H9 (cell line): ENCODE data around the gene KCNMB2. TPM values are rescaled to one million over a fixed set of nuclear protein-coding genes. Genes with fewer than 3 reads are reported as not detected.

Experiments
- DNase-seq: peaks from one replicate; pipeline ENCODE4 v3.0.0-alpha.2; 2017
- H2AFZ ChIP-seq: one replicate; pipeline ENCODE4 v1.6.1; 2013; ENCODE audit warnings: mild to moderate bottlenecking, low read length, control low read depth, moderate library complexity
- H2AK5ac ChIP-seq: 2 replicates; pipeline ENCODE4 v1.6.1; 2013; ENCODE audit warnings: low read length, control low read depth, mixed read lengths; ENCODE audit not compliant: insufficient read length
- H2BK120ac ChIP-seq: one replicate; pipeline ENCODE4 v1.6.1; 2013; ENCODE audit warnings: low read depth, mild to moderate bottlenecking, low read length, control low read depth, inconsistent platforms; ENCODE audit not compliant: poor library complexity, severe bottlenecking
- H2BK12ac ChIP-seq: 2 replicates; pipeline ENCODE4 v1.6.1; 2013; ENCODE audit warnings: low read length, control low read depth, mixed read lengths, low read depth; ENCODE audit not compliant: insufficient read length
- H2BK15ac ChIP-seq: 2 replicates; pipeline ENCODE4 v1.6.1; 2013; ENCODE audit warnings: low read depth, low read length, control low read depth
- H2BK20ac ChIP-seq: one replicate; pipeline ENCODE4 v1.6.1; 2013; ENCODE audit warnings: low read depth, mild to moderate bottlenecking, low read length, control low read depth, inconsistent platforms; ENCODE audit not compliant: poor library complexity, severe bottlenecking
- H2BK5ac ChIP-seq: 2 replicates; pipeline ENCODE4 v1.6.1; 2013; ENCODE audit warnings: low read length, control low read depth, mixed read lengths; ENCODE audit not compliant: insufficient read length
- H3K14ac ChIP-seq: 2 replicates; pipeline ENCODE4 v1.6.1; 2013; ENCODE audit warnings: low read length, control low read depth; ENCODE audit not compliant: insufficient read depth
- H3K18ac ChIP-seq: 2 replicates; pipeline ENCODE4 v1.6.1; 2013; ENCODE audit warnings: low read depth, mild to moderate bottlenecking, mixed read lengths, low read length, control low read depth; ENCODE audit not compliant: insufficient read length
- H3K23ac ChIP-seq: 2 replicates; pipeline ENCODE4 v1.6.1; 2013; ENCODE audit warnings: low read length, control low read depth, mixed read lengths, low read depth; ENCODE audit not compliant: insufficient read length
- H3K23me2 ChIP-seq: 2 replicates; pipeline ENCODE4 v1.6.1; 2013; ENCODE audit warnings: low read depth, mild to moderate bottlenecking, mixed read lengths, low read length, control low read depth; ENCODE audit not compliant: insufficient read length, poor library complexity, severe bottlenecking
- H3K27ac ChIP-seq: 2 replicates; pipeline ENCODE4 v1.5.1; 2013; ENCODE audit warnings: low read length, control low read depth, mixed read lengths, low read depth; ENCODE audit not compliant: insufficient read length
- H3K27me3 ChIP-seq: 2 replicates; pipeline ENCODE4 v1.6.1; 2013; ENCODE audit warnings: low read length, control low read depth, inconsistent platforms; ENCODE audit not compliant: insufficient read depth
- H3K4ac ChIP-seq: 2 replicates; pipeline ENCODE4 v1.6.1; 2013; ENCODE audit warnings: low read depth, mild to moderate bottlenecking, control low read depth, inconsistent platforms, low read length, moderate library complexity
- H3K4me1 ChIP-seq: 2 replicates; pipeline ENCODE4 v1.6.1; 2013; ENCODE audit warnings: low read length, control low read depth, inconsistent platforms; ENCODE audit not compliant: insufficient read depth
- H3K4me2 ChIP-seq: 2 replicates; pipeline ENCODE4 v1.6.1; 2013; ENCODE audit warnings: low read length, control low read depth, mixed read lengths; ENCODE audit not compliant: insufficient read length, insufficient read depth
- H3K56ac ChIP-seq: 2 replicates; pipeline ENCODE4 v1.6.1; 2013; ENCODE audit warnings: low read depth, mild to moderate bottlenecking, mixed read lengths, low read length, control low read depth; ENCODE audit not compliant: insufficient read length
- H3K79me1 ChIP-seq: 2 replicates; pipeline ENCODE4 v1.6.1; 2013; ENCODE audit warnings: low read depth, mild to moderate bottlenecking, moderate library complexity, low read length, control low read depth, inconsistent platforms; ENCODE audit not compliant: insufficient read depth, poor library complexity, severe bottlenecking
- H3K79me2 ChIP-seq: 2 replicates; pipeline ENCODE4 v1.6.1; 2013; ENCODE audit warnings: low read length, control low read depth, inconsistent platforms; ENCODE audit not compliant: insufficient read depth
- H3K9ac ChIP-seq: 2 replicates; pipeline ENCODE4 v1.6.1; 2013; ENCODE audit warnings: low read length, control low read depth, mixed read lengths; ENCODE audit not compliant: insufficient read length; ENCODE audit errors: extremely low read depth
- H3K9me3 ChIP-seq: one replicate; pipeline ENCODE4 v1.6.1; 2013; ENCODE audit warnings: low read depth, low read length, inconsistent platforms; ENCODE audit not compliant: control insufficient read depth
- H3T11ph ChIP-seq: one replicate; pipeline ENCODE4 v1.6.1; 2013; ENCODE audit warnings: mild to moderate bottlenecking, low read length, control low read depth, inconsistent platforms
- H4K20me1 ChIP-seq: one replicate; pipeline ENCODE4 v1.6.1; 2013; ENCODE audit not compliant: control insufficient read depth, insufficient read length, insufficient read depth
- H4K5ac ChIP-seq: 2 replicates; pipeline ENCODE4 v1.6.1; 2013; ENCODE audit warnings: low read depth, mild to moderate bottlenecking, mixed read lengths, low read length, control low read depth; ENCODE audit not compliant: insufficient read length
- H4K8ac ChIP-seq: replicated peaks from 2 replicates; pipeline ENCODE4 v1.6.1; 2013; ENCODE audit warnings: low read length, control low read depth, mixed read lengths, low read depth; ENCODE audit not compliant: insufficient read length
- H4K91ac ChIP-seq: 2 replicates; pipeline ENCODE4 v1.6.1; 2013; ENCODE audit warnings: low read depth, mild to moderate bottlenecking, moderate library complexity, mixed read lengths, low read length, control low read depth; ENCODE audit not compliant: insufficient read length
- H3K27ac Mint-ChIP-seq, 3 experiments: 2 replicates in 2 of 3; 3 replicates in 1 of 3; pipeline ENCODE4 v1.8.0; 2020 to 2021; ENCODE audit warnings: mixed read lengths in 3 of 3, mild to moderate bottlenecking in 1 of 3, moderate library complexity in 1 of 3
- H3K27me3 Mint-ChIP-seq: 2 replicates; pipeline ENCODE4 v1.8.0; 2021; ENCODE audit warnings: low read depth, mild to moderate bottlenecking, moderate library complexity, mixed read lengths
- H3K36me3 Mint-ChIP-seq, 3 experiments: 2 replicates in 2 of 3; 3 replicates in 1 of 3; pipeline ENCODE4 v1.8.0; 2020 to 2021; ENCODE audit warnings: low read depth in 3 of 3, mixed read lengths in 3 of 3; ENCODE audit not compliant: insufficient read depth in 1 of 3
- H3K4me1 Mint-ChIP-seq, 2 experiments: 2 replicates each; pipeline ENCODE4 v1.8.0; 2020; ENCODE audit warnings: mixed read lengths in 2 of 2
- H3K4me3 Mint-ChIP-seq, 2 experiments: 2 replicates in 1 of 2; 3 replicates in 1 of 2; pipeline ENCODE4 v1.8.0; 2020 to 2021; ENCODE audit warnings: mild to moderate bottlenecking in 2 of 2, mixed read lengths in 2 of 2, moderate library complexity in 1 of 2
- H3K9me3 Mint-ChIP-seq, 2 experiments: 2 replicates in 1 of 2; 3 replicates in 1 of 2; pipeline ENCODE4 v1.8.0; 2020; ENCODE audit warnings: mild to moderate bottlenecking in 2 of 2, mixed read lengths in 2 of 2, moderate library complexity in 1 of 2
- CTCF ChIP-seq: fragments of 200-600 bp; sonication (generic); conservative IDR thresholded peaks from 3 replicates; pipeline ENCODE4 v1.8.0; 2021; ENCODE audit warnings: antibody characterized with exemption, mild to moderate bottlenecking
- WGBS: extraction: QIAGEN DNeasy Blood & Tissue Kit; methylation state at CpG from one replicate; pipeline ENCODE4 v1.1.7; 2013; ENCODE audit warnings: missing lambda C conversion rate, low lambda C conversion rate, mixed read lengths; ENCODE audit not compliant: insufficient read length; ENCODE audit errors: extremely low coverage; 5-methylcytosine and 5-hydroxymethylcytosine counted together
- total RNA-seq: library from RNA; stranded (reverse); gene quantifications from 2 replicates; pipeline ENCODE4 v1.2.1, GENCODE V29; 2021

The KCNMB2 gene
- total RNA-seq, 1 experiment from 2014 or later, result not detected

- Histone ChIP-seq H3K4me2 (no peak overlapping the region), H3K18ac (no peak overlapping the region), H3K4me1 (peaks cover 5% of the 10 kb centered on the region; the same call in 1 of the 2 replicates), H3K27me3 (no peaks in the 10 kb centered on the region), H4K5ac (no peak overlapping the region), H4K8ac (no peak overlapping the region), H2BK5ac (no peak overlapping the region), H2BK12ac (no peak overlapping the region), H4K91ac (no peak overlapping the region), H3K14ac (no peak overlapping the region), H2AK5ac (no peak overlapping the region), H3K79me1 (no peaks in the 10 kb centered on the region), H3K23ac (no peak overlapping the region), H3K9ac (no peak overlapping the region), H3K79me2 (no peaks in the 10 kb centered on the region), H3K9me3 (no peaks in the 10 kb centered on the region), H3K27ac (no peak overlapping the region), H3K4ac (no peak overlapping the region), H4K20me1 (no peaks in the 10 kb centered on the region), H2BK20ac (no peak overlapping the region), H2AFZ (no peak overlapping the region), H2BK15ac (no peak overlapping the region), H3K56ac (no peak overlapping the region), H3K23me2 (no peaks in the 10 kb centered on the region), H3T11ph (no peak overlapping the region), H2BK120ac (no peak overlapping the region)
- Mint-ChIP-seq H3K27ac (no peak overlapping the region; a peak in 1 of 7 replicates), H3K9me3 (no peaks in the 10 kb centered on the region), H3K4me1 (peaks cover 7 to 14% of the 10 kb centered on the region in 2 experiments), H3K36me3 (no peaks in the 10 kb centered on the region), H3K27me3 (no peaks in the 10 kb centered on the region), H3K4me3 (no peak overlapping the region)
- TF ChIP-seq CTCF, result no peak
- no CpG with 5 or more reads among the region's 3 CpGs for WGBS
- DNase-seq, result no peak
Measured at GRCh38 chr3:178711753-178712152, 175.5 kb downstream of the KCNMB2 start.
